Chondrocyte (in vitro differentiated cells): Measurements from ENCODE around the gene EPHB1. TPM values are rescaled to one million over a fixed set of nuclear protein-coding genes. Genes with fewer than 3 reads are reported as not detected.

ENCODE experiments used
- DNase-seq: peaks from one replicate; pipeline ENCODE4 v3.0.0; 2021; ENCODE audit warnings: mixed read lengths, low spot score
- H3K27ac Mint-ChIP-seq: one replicate; pipeline ENCODE4 v1.8.0; 2021; ENCODE audit warnings: mild to moderate bottlenecking, moderate library complexity, mixed read lengths; ENCODE audit not compliant: unreplicated experiment
- H3K27me3 Mint-ChIP-seq: 2 replicates; pipeline ENCODE4 v1.8.0; 2021; ENCODE audit warnings: low read depth, mixed read lengths
- H3K36me3 Mint-ChIP-seq: 2 replicates; pipeline ENCODE4 v1.8.0; 2021; ENCODE audit warnings: low read depth, mixed read lengths
- H3K4me1 Mint-ChIP-seq: 2 replicates; pipeline ENCODE4 v1.8.0; 2021; ENCODE audit warnings: low read depth, mild to moderate bottlenecking, mixed read lengths
- H3K4me3 Mint-ChIP-seq: one replicate; pipeline ENCODE4 v1.8.0; 2021; ENCODE audit warnings: mild to moderate bottlenecking, moderate library complexity, mixed read lengths; ENCODE audit not compliant: unreplicated experiment
- H3K9me3 Mint-ChIP-seq: 2 replicates; pipeline ENCODE4 v1.8.0; 2021; ENCODE audit warnings: low read depth, mixed read lengths
- total RNA-seq: library from RNA; stranded (reverse); gene quantifications from 3 replicates; pipeline ENCODE4 v1.2.1, GENCODE V29; 2021
- TF ChIP-seq, protein P1 (sequence below): fragments of 200-600 bp; sonication (generic); IDR thresholded peaks from 2 replicates; pipeline ENCODE4 v1.5.0; 2021; ENCODE audit warnings: antibody characterized with exemption, mild to moderate bottlenecking, moderate library complexity

Gene EPHB1
- total RNA-seq, 1 donor from 2014 or later = 1.7 TPM

GRCh38 chr3:135176881-135177280 is 381.8 kb downstream of the EPHB1 start:
- no peaks in the 10 kb centered on the region for H3K27me3 Mint-ChIP-seq
- no peaks in the 10 kb centered on the region for H3K9me3 Mint-ChIP-seq
- DNase-seq = no peak
- H3K36me3 Mint-ChIP-seq = no peaks in the 10 kb centered on the region
- no peak overlapping the region for H3K4me3 Mint-ChIP-seq
- no peak overlapping the region for H3K27ac Mint-ChIP-seq
- TF ChIP-seq, protein P1, sequence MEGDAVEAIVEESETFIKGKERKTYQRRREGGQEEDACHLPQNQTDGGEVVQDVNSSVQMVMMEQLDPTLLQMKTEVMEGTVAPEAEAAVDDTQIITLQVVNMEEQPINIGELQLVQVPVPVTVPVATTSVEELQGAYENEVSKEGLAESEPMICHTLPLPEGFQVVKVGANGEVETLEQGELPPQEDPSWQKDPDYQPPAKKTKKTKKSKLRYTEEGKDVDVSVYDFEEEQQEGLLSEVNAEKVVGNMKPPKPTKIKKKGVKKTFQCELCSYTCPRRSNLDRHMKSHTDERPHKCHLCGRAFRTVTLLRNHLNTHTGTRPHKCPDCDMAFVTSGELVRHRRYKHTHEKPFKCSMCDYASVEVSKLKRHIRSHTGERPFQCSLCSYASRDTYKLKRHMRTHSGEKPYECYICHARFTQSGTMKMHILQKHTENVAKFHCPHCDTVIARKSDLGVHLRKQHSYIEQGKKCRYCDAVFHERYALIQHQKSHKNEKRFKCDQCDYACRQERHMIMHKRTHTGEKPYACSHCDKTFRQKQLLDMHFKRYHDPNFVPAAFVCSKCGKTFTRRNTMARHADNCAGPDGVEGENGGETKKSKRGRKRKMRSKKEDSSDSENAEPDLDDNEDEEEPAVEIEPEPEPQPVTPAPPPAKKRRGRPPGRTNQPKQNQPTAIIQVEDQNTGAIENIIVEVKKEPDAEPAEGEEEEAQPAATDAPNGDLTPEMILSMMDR = no peak
- no peaks in the 10 kb centered on the region for H3K4me1 Mint-ChIP-seq

- Mint-ChIP-seq H3K4me1 (no peaks in the 10 kb centered on the region), H3K36me3 (no peaks in the 10 kb centered on the region), H3K9me3 (no peaks in the 10 kb centered on the region), H3K27me3 (no peaks in the 10 kb centered on the region), H3K27ac (no peak overlapping the region), H3K4me3 (no peak overlapping the region)
- TF ChIP-seq, protein P1 = no peak
- DNase-seq = no peak
Measured at GRCh38 chr3:135178566-135178965, 383.5 kb downstream of the EPHB1 start.

DNA sequence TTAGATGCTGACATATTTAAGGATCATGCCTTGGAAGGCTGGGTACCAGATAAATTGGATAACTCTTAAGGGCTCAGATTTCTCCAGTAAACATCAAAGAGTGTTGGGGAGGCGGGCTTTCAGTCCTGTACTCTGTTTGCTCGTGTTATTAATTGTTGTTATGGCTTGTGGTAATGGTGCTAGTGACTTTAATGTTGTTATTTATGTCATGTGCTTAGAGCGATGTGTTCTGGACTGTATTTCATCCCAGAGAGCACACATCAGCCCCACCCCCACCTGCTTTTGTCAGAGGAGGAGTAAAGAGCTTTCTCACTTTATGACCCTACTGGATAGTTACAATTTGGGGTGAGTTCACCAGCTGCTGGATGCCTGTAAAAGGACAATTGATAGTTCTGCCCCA is 386.3 kb downstream of the EPHB1 start:
- Mint-ChIP-seq H3K27me3 (no peaks in the 10 kb centered on the region), H3K4me1 (no peaks in the 10 kb centered on the region), H3K27ac (no peak overlapping the region), H3K36me3 (no peaks in the 10 kb centered on the region), H3K9me3 (no peaks in the 10 kb centered on the region), H3K4me3 (no peak overlapping the region)
- TF ChIP-seq, protein P1 = no peak
- DNase-seq = no peak

GRCh38 chr3:135182364-135182998 is 387.4 kb downstream of the EPHB1 start:
- H3K4me1 Mint-ChIP-seq = no peaks in the 10 kb centered on the region
- no peak overlapping the region for H3K4me3 Mint-ChIP-seq
- no peak for DNase-seq
- H3K27me3 Mint-ChIP-seq = no peaks in the 10 kb centered on the region
- H3K9me3 Mint-ChIP-seq = no peaks in the 10 kb centered on the region
- TF ChIP-seq, protein P1 = no peak
- H3K36me3 Mint-ChIP-seq = no peaks in the 10 kb centered on the region
- H3K27ac Mint-ChIP-seq = no peak overlapping the region

GRCh38 chr3:135190658-135191057 is 395.6 kb downstream of the EPHB1 start:
- DNase-seq = no peak
- no peaks in the 10 kb centered on the region for H3K36me3 Mint-ChIP-seq
- H3K4me1 Mint-ChIP-seq = no peaks in the 10 kb centered on the region
- H3K27me3 Mint-ChIP-seq = no peaks in the 10 kb centered on the region
- no peak overlapping the region for H3K27ac Mint-ChIP-seq
- H3K4me3 Mint-ChIP-seq = no peak overlapping the region
- no peaks in the 10 kb centered on the region for H3K9me3 Mint-ChIP-seq
- TF ChIP-seq, protein P1 = no peak
